ENCODE results near the gene CCL20. TPM values are rescaled to one million over a fixed set of nuclear protein-coding genes. Genes with fewer than 3 reads are reported as not detected.
A peak's percentile ranks its signal among the peaks of the same experiment; 100 is the strongest.

CCL20 gene
- total and polyA plus RNA-seq, 2 of the 13 experiments (the other 11 are each of a cell fraction or from before 2014, with no cell fraction given), result 223 to 903 TPM

GRCh38 chr2:227813562-227814353, at the start of gene CCL20 (continued):
- TF ChIP-seq IKZF4 (CRISPR knock-in tag; IDR thresholded peaks at IDR 0.05; ENCODE audit: borderline replicate concordance, low read depth, not compliant biosample characterization) (no peak), SRSF4 (IDR thresholded peaks at IDR 0.05; ENCODE audit: low read depth, low read length, poor library complexity, severe bottlenecking) (no peak), IKZF1 (IDR thresholded peaks at IDR 0.05) (no peak), ONECUT2 (CRISPR knock-in tag; IDR thresholded peaks at IDR 0.05) (peak; percentile 83), RERE (CRISPR knock-in tag; IDR thresholded peaks at IDR 0.05; ENCODE audit: low read depth) (peak; percentile 81), ZBTB26 (CRISPR knock-in tag; IDR thresholded peaks at IDR 0.05; ENCODE audit: borderline replicate concordance) (no peak), KLF15 (CRISPR knock-in tag; IDR thresholded peaks at IDR 0.05; ENCODE audit: borderline replicate concordance) (no peak), RBM39 (IDR thresholded peaks at IDR 0.05; ENCODE audit: low read depth, low read length, poor library complexity, severe bottlenecking) (no peak), TCF12 (IDR thresholded peaks at IDR 0.05) (no peak), TCF12 (CRISPR knock-in tag; IDR thresholded peaks at IDR 0.05) (peak; percentile 80), NFAT5 (CRISPR knock-in tag; IDR thresholded peaks at IDR 0.05) (0 out of 2 replicates have a peak, but pooled peaks have one; percentile 30), ZBTB3 (CRISPR knock-in tag; IDR thresholded peaks at IDR 0.05; ENCODE audit: borderline replicate concordance, low read depth) (peak; percentile 86; the same call in 1 of the 2 replicates), ZNF160 (CRISPR knock-in tag; IDR thresholded peaks at IDR 0.05) (no peak; the same call in 1 of the 2 replicates), KLF12 (CRISPR knock-in tag; IDR thresholded peaks at IDR 0.05; ENCODE audit: borderline replicate concordance) (no peak), ARNTL (CRISPR knock-in tag; IDR thresholded peaks at IDR 0.05) (peak; percentile 90; the same call in 1 of the 2 replicates), GPN1 (CRISPR knock-in tag; IDR thresholded peaks at IDR 0.05; ENCODE audit: borderline replicate concordance) (no peak), ZNF451 (CRISPR knock-in tag; IDR thresholded peaks at IDR 0.05) (no peak)
